K562 (cell line): ENCODE data around the gene RAB14. TPM values are rescaled to one million over a fixed set of nuclear protein-coding genes. Genes with fewer than 3 reads are reported as not detected.

ENCODE experiments used
- DPF2 ChIP-seq: fragments of 450-650 bp; IDR thresholded peaks from 2 replicates; pipeline ENCODE4 v1.6.1; 2016
- E2F1 ChIP-seq: sonication (generic); formaldehyde crosslinking; IDR thresholded peaks from 2 replicates; pipeline ENCODE4 v1.8.1; 2023; ENCODE audit warnings: mild to moderate bottlenecking, missing genetic modification reagents, moderate library complexity
- EHMT2 ChIP-seq: fragments of 450-650 bp; IDR thresholded peaks from 2 replicates; pipeline ENCODE4 v1.6.1; 2018; ENCODE audit warnings: antibody characterized with exemption
- ETS1 ChIP-seq: conservative IDR thresholded peaks from 2 replicates; pipeline ENCODE4 v1.6.1; 2011; ENCODE audit warnings: low read depth, mild to moderate bottlenecking, low read length; ENCODE audit not compliant: control insufficient read depth
- KAT7 ChIP-seq: sonication (generic); formaldehyde crosslinking; IDR thresholded peaks from 2 replicates; pipeline ENCODE4 v1.8.0; 2022; ENCODE audit warnings: missing genetic modification reagents, mild to moderate bottlenecking, borderline replicate concordance
- MCM2 ChIP-seq: fragments of 450-650 bp; IDR thresholded peaks from 2 replicates; pipeline ENCODE4 v1.6.1; 2017; ENCODE audit warnings: low read depth, mild to moderate bottlenecking
- NBN ChIP-seq: fragments of 450-650 bp; IDR thresholded peaks from 2 replicates; pipeline ENCODE4 v1.6.1; 2016; ENCODE audit warnings: low read depth, mild to moderate bottlenecking
- NCOR1 ChIP-seq: fragments of 450-650 bp; IDR thresholded peaks from 2 replicates; pipeline ENCODE4 v1.6.1; 2016; ENCODE audit warnings: mild to moderate bottlenecking, moderate library complexity
- NFIC ChIP-seq: fragments of 450-650 bp; IDR thresholded peaks from 2 replicates; pipeline ENCODE4 v1.6.1; 2017; ENCODE audit warnings: mild to moderate bottlenecking, inconsistent platforms
- PHB2 ChIP-seq: fragments of 450-650 bp; IDR thresholded peaks from 2 replicates; pipeline ENCODE4 v1.6.1; 2017; ENCODE audit warnings: low read depth
- RBM14 ChIP-seq: fragments of 200-400 bp; formaldehyde crosslinking; IDR thresholded peaks from 2 replicates; pipeline ENCODE4 v1.6.1; 2018; ENCODE audit warnings: low read depth, mild to moderate bottlenecking, low read length, moderate library complexity, borderline replicate concordance; ENCODE audit not compliant: insufficient read depth
- SIN3A ChIP-seq, 2 experiments: fragments of 150-350 bp in 1 of 2; IDR thresholded peaks; 2 replicates each; pipeline ENCODE4 v1.6.1; 2011 to 2016; ENCODE audit warnings: borderline replicate concordance in 2 of 2, low read depth in 2 of 2, low read length in 2 of 2, mild to moderate bottlenecking in 2 of 2, moderate library complexity in 2 of 2; ENCODE audit not compliant: control insufficient read depth in 1 of 2
- SRSF9 ChIP-seq: fragments of 200-400 bp; formaldehyde crosslinking; IDR thresholded peaks from 2 replicates; pipeline ENCODE4 v1.6.1; 2017; ENCODE audit warnings: low read depth, low read length, borderline replicate concordance
- TBL1XR1 ChIP-seq, 2 experiments: IDR thresholded peaks; 2 replicates each; pipeline ENCODE4 v1.6.1; 2012; ENCODE audit warnings: improper control_type of control experiment in 2 of 2, low read length in 2 of 2, mild to moderate bottlenecking in 1 of 2
- ZNF24 ChIP-seq: fragments of 450-650 bp; IDR thresholded peaks from 2 replicates; pipeline ENCODE4 v1.6.1; 2016
- ZNF277 ChIP-seq: fragments of 250-450 bp; sonication (Bioruptor Pico); IDR thresholded peaks from 2 replicates; pipeline ENCODE4 v1.8.0; 2022; ENCODE audit warnings: inconsistent platforms, mild to moderate bottlenecking, moderate library complexity, borderline replicate concordance
- ZNF311 ChIP-seq: fragments of 250-450 bp; sonication (Bioruptor Pico); IDR thresholded peaks from 2 replicates; pipeline ENCODE4 v1.4.0; 2020; ENCODE audit warnings: mild to moderate bottlenecking, moderate library complexity
- ZNF431 ChIP-seq: sonication (generic); formaldehyde crosslinking; IDR thresholded peaks from 2 replicates; pipeline ENCODE4 v1.8.0; 2022; ENCODE audit warnings: mild to moderate bottlenecking, missing genetic modification reagents
- ZNF695 ChIP-seq: fragments of 450-650 bp; formaldehyde crosslinking; IDR thresholded peaks from 2 replicates; pipeline ENCODE4 v1.4.0; 2020; ENCODE audit warnings: mild to moderate bottlenecking, moderate library complexity
- polyA plus RNA-seq, 8 experiments: library from polyadenylated mRNA; depleted of rRNA in 4 of 8; stranded (reverse) in 5 of 8; unstranded in 3 of 8; fragments of >200 nt; fragmentation: Nextera tagmentation in 2 of 8; fragmentation: Illumina TruSeq in 1 of 8; extraction: Ambion mirVana in 2 of 8; extraction: Trizol in 1 of 8; gene quantifications; 2 replicates each; pipeline versions ENCODE4 v1.2.1 to v1.2.3, GENCODE V29; 2011 to 2014; ENCODE audit warnings: inconsistent platforms in 1 of 8, missing spikeins in 1 of 8
- total RNA-seq, 7 experiments: library from RNA; depleted of rRNA in 6 of 7; stranded (reverse); fragments of >200 nt in 6 of 7; fragmentation: Illumina TruSeq in 2 of 7; extraction: Trizol in 2 of 7; gene quantifications; 2 replicates each; pipeline versions ENCODE4 v1.2.1 to v1.2.3, GENCODE V29; 2011 to 2021; ENCODE audit warnings: low replicate concordance in 1 of 7
- TF ChIP-seq, protein P1 (sequence below): fragments of 450-650 bp; IDR thresholded peaks from 2 replicates; pipeline ENCODE4 v1.6.1; 2016; ENCODE audit warnings: borderline replicate concordance
- TF ChIP-seq, protein P2 (sequence below): sonication (generic); formaldehyde crosslinking; IDR thresholded peaks from 2 replicates; pipeline ENCODE4 v1.8.0; 2022; ENCODE audit warnings: mild to moderate bottlenecking, missing genetic modification reagents

Gene RAB14
- total and polyA plus RNA-seq, 9 of the 15 experiments (the other 6 are each of a cell fraction or from before 2014, with no cell fraction given), result 10.3 to 41.8 (median 20.9) TPM

DNA sequence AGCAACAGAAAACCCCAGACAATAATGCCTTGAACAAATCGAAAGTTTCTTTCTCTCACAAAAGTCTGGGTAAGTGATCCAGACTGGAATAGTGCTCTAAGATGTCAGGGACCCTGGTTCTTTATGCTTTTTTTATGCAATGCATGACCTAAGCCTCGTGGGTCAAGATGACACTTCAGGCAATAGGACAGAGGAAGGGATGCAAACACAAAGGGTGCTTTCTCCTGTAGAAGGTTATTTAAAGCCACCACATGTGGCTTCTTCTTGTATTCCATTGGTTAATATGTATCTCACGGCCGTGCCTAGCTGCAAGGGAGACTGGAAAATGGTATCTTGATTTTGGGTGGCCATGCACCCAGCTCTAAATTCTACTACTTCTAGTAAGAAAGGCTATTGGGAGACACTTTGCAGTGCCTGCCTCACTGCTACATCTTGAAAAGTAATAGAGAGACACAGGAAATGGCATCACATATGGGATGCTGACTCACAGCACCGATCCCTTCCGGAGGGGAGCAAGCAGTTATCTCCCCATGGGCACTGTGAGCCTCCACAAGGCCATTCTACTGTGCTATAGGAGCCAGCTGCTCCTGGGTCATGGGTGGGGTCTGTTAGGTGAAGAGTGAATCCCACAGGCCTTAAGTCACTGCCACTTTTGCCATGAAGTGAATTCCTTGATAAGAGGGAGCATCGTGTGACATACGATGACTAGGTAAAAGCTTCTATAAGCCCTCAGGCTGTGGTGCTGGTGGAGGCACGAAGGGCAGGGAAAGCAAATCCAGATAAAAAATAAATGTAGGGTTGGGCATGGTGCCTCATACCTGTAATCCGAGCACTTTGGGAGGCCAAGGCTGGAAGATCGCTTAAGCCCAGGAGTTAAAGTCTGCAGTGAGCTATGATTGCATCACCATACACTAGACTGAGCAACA lies 32.5 kb upstream of the RAB14 start (continued):
- TF ChIP-seq SIN3A (IDR thresholded peaks at IDR 0.05; ENCODE audit: borderline replicate concordance in 2 of 2, control insufficient read depth in 1 of 2, low read depth in 2 of 2, low read length in 2 of 2), result no peak
- no peak for TF ChIP-seq ZNF277 (CRISPR knock-in tag)
- peak; percentile 45; the same call in 1 of the 2 replicates for TF ChIP-seq NBN
- no peak for TF ChIP-seq TBL1XR1 (IDR thresholded peaks at IDR 0.05; ENCODE audit: low read length in 2 of 2)
- TF ChIP-seq EHMT2, result peak; percentile 87
- TF ChIP-seq PHB2, result no peak
- TF ChIP-seq MCM2, result no peak
- TF ChIP-seq ZNF695 (CRISPR knock-in tag), result no peak
- TF ChIP-seq RBM14, result no peak
- no peak for TF ChIP-seq E2F1 (CRISPR knock-in tag)
- peak; percentile 89 for TF ChIP-seq DPF2
- TF ChIP-seq ZNF24, result no peak; the same call in 1 of the 2 replicates
- peak; percentile 67 for TF ChIP-seq ZNF311 (CRISPR knock-in tag)
- peak; percentile 38; the same call in 1 of the 2 replicates for TF ChIP-seq ETS1
- no peak for TF ChIP-seq ZNF431 (CRISPR knock-in tag)
- TF ChIP-seq KAT7, result no peak
- TF ChIP-seq, protein P1, sequence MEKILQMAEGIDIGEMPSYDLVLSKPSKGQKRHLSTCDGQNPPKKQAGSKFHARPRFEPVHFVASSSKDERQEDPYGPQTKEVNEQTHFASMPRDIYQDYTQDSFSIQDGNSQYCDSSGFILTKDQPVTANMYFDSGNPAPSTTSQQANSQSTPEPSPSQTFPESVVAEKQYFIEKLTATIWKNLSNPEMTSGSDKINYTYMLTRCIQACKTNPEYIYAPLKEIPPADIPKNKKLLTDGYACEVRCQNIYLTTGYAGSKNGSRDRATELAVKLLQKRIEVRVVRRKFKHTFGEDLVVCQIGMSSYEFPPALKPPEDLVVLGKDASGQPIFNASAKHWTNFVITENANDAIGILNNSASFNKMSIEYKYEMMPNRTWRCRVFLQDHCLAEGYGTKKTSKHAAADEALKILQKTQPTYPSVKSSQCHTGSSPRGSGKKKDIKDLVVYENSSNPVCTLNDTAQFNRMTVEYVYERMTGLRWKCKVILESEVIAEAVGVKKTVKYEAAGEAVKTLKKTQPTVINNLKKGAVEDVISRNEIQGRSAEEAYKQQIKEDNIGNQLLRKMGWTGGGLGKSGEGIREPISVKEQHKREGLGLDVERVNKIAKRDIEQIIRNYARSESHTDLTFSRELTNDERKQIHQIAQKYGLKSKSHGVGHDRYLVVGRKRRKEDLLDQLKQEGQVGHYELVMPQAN, result no peak
- TF ChIP-seq SRSF9, result no peak
- TF ChIP-seq NCOR1, result 0 out of 2 replicates have a peak, but pooled peaks have one; percentile 13
- peak; percentile 45; the same call in 1 of the 2 replicates for TF ChIP-seq NFIC
- TF ChIP-seq, protein P2, sequence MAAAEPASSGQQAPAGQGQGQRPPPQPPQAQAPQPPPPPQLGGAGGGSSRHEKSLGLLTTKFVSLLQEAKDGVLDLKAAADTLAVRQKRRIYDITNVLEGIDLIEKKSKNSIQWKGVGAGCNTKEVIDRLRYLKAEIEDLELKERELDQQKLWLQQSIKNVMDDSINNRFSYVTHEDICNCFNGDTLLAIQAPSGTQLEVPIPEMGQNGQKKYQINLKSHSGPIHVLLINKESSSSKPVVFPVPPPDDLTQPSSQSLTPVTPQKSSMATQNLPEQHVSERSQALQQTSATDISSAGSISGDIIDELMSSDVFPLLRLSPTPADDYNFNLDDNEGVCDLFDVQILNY (CRISPR knock-in tag), result no peak
